AG08396 (cell line): Measurements from ENCODE around the gene HNRNPUL1.

Experiments used
- DNase-seq: peaks from one replicate; pipeline ENCODE4 v3.0.0; 2012; ENCODE audit warnings: low spot score, mixed read lengths

HNRNPUL1 gene

GRCh38 chr19:41353466-41354342 is 89.5 kb downstream of the HNRNPUL1 start, which contains the start of gene TGFB1:
Gene TGFB1, minus strand, starts transcription at chr19:41353922. Its CDS starts 878 bp downstream, at chr19:41353044.
- DNase-seq, result peak; percentile 98

DNA sequence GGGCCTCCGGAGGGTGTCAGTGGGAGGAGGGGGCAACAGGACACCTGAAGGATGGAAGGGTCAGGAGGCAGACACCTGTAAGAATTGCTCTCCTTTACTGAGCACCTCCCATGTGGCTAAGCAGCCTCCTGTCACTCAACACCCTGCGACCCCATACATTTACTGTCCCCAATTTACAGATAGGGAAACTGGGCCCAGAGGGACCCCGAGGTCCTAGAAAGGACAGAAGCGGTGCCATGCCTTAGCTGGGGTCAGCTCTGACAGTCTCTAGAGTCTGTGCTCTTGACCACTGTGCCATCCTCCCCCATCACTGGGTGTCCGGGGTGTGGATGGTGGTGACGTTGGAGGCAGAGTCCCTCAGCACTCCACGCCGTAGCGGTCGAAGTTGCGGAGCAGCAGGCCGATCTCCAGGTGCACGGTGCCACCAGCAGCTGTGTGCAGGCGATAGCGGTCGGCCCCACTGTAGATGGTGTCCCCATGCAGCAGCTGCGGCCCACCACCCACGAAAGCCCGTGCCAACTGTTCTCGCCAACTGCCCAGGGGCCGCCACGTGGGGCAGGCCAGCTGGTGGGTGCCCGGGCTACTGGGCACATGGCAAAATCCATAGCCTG is 90.3 kb downstream of the HNRNPUL1 start:
- DNase-seq, result no peak

- DNase-seq, result no peak
Measured at GRCh38 chr19:41355035-41355434, 90.9 kb downstream of the HNRNPUL1 start.

- DNase-seq, result no peak
Measured at GRCh38 chr19:41355802-41356201, 91.6 kb downstream of the HNRNPUL1 start.

DNA sequence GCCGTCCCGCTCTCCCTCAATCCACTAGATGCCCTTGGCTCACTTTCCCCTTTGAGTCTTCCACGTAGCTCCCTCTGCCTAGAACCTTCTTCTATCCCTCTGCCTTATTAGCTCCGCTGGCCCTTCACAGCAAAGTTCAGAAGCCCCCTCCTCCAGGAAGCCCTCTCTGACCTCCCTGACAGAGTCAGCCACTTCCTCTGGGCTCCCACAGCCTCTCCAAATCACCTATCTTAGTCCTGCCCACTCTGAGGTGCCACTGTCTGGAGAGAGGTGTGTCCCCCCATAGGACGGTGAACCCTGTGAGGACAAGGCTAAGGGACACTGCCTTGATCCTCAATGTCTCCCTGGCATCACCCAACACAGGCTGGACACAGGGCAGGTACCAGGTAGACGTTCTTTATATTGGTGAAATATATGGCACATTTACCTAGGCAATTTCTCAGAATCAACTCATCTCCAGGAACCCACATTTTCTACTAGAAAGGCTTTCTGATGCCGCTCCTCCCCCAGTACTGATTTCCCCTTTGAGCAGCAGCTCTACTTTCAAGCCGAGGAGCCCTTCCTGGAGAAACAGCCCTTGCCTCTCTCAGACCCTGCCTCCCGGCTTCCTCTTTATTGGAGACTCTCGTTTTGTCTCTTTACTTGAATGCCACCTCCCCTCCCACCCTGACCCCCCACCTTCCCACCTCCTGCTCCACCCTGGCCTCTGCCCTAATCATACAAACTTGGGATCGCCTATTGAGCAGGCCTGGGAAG is 93.0 kb downstream of the HNRNPUL1 start:
- DNase-seq, result no peak
